Fibroblast of mammary gland (primary cell): Measurements from ENCODE around the gene SLC1A2.

ENCODE experiments used
- DNase-seq: peaks from one replicate; pipeline ENCODE4 v3.0.0-alpha.2; 2010; ENCODE audit warnings: low read depth
- H3K4me3 ChIP-seq: 2 replicates; pipeline ENCODE4 v1.5.1; 2011; ENCODE audit warnings: low read depth, mild to moderate bottlenecking, low read length, moderate library complexity; ENCODE audit not compliant: control insufficient read depth
- TF ChIP-seq, protein P1 (sequence below): conservative IDR thresholded peaks from 2 replicates; pipeline ENCODE4 v1.5.1; 2011; ENCODE audit warnings: low read depth, low read length, inconsistent platforms; ENCODE audit not compliant: control insufficient read depth, insufficient read depth

Gene SLC1A2

GRCh38 chr11:35357923-35358322 is 61.4 kb downstream of the SLC1A2 start:
- TF ChIP-seq, protein P1, sequence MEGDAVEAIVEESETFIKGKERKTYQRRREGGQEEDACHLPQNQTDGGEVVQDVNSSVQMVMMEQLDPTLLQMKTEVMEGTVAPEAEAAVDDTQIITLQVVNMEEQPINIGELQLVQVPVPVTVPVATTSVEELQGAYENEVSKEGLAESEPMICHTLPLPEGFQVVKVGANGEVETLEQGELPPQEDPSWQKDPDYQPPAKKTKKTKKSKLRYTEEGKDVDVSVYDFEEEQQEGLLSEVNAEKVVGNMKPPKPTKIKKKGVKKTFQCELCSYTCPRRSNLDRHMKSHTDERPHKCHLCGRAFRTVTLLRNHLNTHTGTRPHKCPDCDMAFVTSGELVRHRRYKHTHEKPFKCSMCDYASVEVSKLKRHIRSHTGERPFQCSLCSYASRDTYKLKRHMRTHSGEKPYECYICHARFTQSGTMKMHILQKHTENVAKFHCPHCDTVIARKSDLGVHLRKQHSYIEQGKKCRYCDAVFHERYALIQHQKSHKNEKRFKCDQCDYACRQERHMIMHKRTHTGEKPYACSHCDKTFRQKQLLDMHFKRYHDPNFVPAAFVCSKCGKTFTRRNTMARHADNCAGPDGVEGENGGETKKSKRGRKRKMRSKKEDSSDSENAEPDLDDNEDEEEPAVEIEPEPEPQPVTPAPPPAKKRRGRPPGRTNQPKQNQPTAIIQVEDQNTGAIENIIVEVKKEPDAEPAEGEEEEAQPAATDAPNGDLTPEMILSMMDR, result no peak
- H3K4me3 ChIP-seq, result no peak overlapping the region
- DNase-seq, result peak; percentile 66

- DNase-seq, result no peak
- no peak overlapping the region for H3K4me3 ChIP-seq
- TF ChIP-seq, protein P1, result no peak
These were observed 64.1 kb downstream of the SLC1A2 start for GRCh38 chr11:35355102-35355749.

DNA sequence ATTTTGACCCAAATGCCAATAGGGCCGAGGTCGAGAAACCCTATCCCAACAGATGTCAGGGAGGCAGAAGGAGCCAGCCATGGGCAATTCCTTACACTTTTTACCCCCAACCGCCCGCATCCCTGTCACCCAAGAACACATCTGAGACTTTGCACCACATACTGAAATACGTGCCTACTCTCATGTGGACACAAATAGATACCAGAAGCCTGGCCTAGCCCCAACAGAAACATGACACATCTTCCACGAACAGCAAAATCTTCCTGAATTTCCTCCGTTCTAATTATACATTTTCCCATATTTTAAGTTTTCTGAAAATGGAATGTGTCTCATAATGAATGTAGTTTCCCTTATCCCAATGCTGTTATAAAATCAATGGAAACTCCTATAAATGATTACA is 64.7 kb downstream of the SLC1A2 start:
- no peak overlapping the region for H3K4me3 ChIP-seq
- DNase-seq, result peak; percentile 50
- TF ChIP-seq, protein P1, result no peak

DNA sequence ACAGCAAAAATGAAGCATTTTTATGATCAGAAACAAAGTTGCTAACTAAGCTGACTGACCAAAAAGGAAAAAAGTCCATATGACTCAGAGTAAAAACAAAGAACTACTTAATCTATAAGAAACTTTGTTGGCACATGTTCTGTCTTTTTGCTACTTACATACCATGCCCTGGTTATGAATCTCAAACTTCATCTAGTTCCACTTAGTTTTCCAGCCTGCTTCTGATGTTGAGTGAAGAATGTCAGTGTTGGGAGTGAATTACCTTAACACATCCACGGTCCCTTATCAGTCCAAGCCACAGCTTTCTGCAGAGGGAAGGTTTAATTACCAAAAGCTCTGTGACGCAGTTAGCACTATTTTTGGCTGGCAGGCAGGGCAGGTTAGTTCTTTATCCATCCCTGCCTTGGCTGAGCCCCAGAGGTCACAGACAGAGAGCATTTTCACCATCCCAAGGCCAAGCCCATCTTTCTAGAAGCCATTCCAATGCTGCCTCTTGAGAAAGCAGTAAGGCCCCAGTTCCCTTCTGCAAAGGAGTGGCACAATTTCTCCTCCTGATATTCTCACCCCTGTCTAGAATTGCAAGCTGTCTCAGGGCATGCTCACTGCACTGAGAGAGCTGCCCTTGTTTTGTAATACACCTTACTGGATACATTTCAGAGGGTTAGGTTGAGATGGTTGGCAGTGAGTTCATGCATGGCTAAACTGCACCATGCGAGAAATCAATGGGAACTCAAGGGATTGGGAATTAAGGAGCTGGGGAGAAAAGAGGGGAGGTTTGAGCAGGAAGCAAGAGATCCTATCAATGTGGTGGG is 67.1 kb downstream of the SLC1A2 start:
- TF ChIP-seq, protein P1, result no peak
- peak; percentile 83 for DNase-seq
- no peak overlapping the region for H3K4me3 ChIP-seq

DNA sequence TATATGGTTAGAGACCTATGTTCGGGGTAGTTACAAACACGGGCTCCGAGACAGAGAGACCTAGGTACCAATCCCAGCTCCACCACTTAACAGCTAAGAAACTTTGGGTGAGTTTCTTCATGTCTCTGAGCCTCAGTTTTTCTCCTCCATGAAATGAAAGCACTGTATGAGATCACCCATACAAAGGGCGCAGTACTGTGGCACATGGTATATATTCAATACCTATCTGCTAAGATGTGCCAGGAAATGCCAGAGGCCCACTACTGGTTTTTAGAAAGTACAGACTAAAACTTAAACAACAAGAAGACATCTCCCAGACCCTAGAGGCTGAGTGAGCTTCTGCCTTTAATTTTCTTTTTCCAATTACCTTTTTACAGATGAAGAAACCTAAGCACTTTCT is 69.5 kb downstream of the SLC1A2 start:
- no peak overlapping the region for H3K4me3 ChIP-seq
- no peak for DNase-seq
- TF ChIP-seq, protein P1, result no peak

DNA sequence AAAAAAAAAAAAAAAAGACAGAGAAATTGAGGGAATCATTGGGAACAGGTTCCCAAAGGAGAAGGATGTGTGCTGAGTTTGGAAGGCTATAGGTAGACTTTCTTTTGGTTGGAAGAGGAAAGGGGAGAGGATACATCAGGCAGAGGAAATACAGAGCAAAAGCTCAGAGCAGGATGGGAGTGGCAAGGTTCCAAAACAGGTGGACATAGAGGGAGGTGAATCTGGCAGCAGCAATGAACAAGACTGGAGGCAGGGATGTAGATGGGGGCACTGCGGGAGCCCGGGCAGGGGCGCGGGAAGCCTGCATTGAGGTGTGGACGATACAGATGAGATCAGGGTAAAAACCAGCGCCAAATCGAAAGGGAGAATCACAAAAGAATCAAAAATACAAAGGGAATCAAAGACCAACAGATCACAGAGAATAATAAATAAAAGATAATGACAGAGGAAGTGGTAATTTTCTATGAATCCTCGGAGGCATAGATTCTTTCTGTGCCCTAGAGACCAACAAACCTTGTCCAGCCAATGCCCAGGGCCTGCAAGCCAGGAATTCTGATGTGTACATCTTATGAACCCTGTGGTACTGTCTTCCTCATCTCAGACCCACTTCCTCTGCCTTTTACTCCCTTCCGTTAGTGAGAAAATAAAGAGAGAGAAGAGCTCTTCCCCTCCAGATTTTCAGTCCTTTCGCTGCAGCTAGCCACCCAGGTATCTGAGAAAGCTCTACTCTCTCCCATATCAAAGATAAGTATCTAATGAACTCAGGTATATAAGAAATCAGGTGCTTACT is 70.3 kb downstream of the SLC1A2 start:
- TF ChIP-seq, protein P1, result no peak
- no peak overlapping the region for H3K4me3 ChIP-seq
- no peak for DNase-seq
